Upper lobe of right lung (tissue), 1 donor: Measurements from ENCODE around the gene LAMC3. TPM values are rescaled to one million over a fixed set of nuclear protein-coding genes. Genes with fewer than 3 reads are reported as not detected.
A peak's percentile ranks its signal among the peaks of the same experiment; 100 is the strongest.
"Not testable (repeated sequence)": the region's sequence is repeated elsewhere in the genome, so short reads cannot be mapped to it uniquely, and the experiment has no call there.

Experiments used
- ATAC-seq: fragments of 200-7000 bp; cut with Tn5 transposase; one replicate; pipeline ENCODE4 v1.9.1; 2020; ENCODE audit warnings: mild to moderate bottlenecking, moderate library complexity
- DNase-seq: peaks from one replicate; pipeline ENCODE4 v3.0.0-alpha.2; 2020
- H3K27ac ChIP-seq: fragments of 200-600 bp; one replicate; pipeline ENCODE4 v1.8.0; 2022
- H3K27me3 ChIP-seq: fragments of 200-600 bp; one replicate; pipeline ENCODE4 v1.8.0; 2022; ENCODE audit warnings: mild to moderate bottlenecking
- H3K36me3 ChIP-seq: fragments of 200-600 bp; one replicate; pipeline ENCODE4 v1.8.0; 2022
- H3K4me1 ChIP-seq: fragments of 200-600 bp; one replicate; pipeline ENCODE4 v1.8.0; 2022
- H3K4me3 ChIP-seq: fragments of 200-600 bp; one replicate; pipeline ENCODE4 v1.8.0; 2022; ENCODE audit warnings: mild to moderate bottlenecking
- H3K9me3 ChIP-seq: fragments of 200-600 bp; one replicate; pipeline ENCODE4 v1.8.0; 2022
- intact Hi-C: fragments of 100-400 bp; cut with DNase I; formaldehyde crosslinking; loops from one replicate; pipeline ENCODE4 v1.11.0; 2022
- total RNA-seq: library from RNA; stranded (reverse); fragmentation: NEBNext Ultra II Directional; extraction: Animal tissue kit (Norgen Biotek cat#: 25700); gene quantifications from one replicate; pipeline ENCODE4 v1.2.1, GENCODE V29; 2021
- TF ChIP-seq, protein P1 (sequence below): fragments of 200-600 bp; IDR thresholded peaks from one replicate; pipeline ENCODE4 v1.8.0; 2022; ENCODE audit warnings: antibody characterized with exemption
- donor health status: DM: no; HTN: yes; CAD: no; lungs with severe emphysema.

LAMC3 gene
- total RNA-seq, 1 donor from 2014 or later = 28.5 TPM

GRCh38 chr9:131034268-131034667 is 25.3 kb downstream of the LAMC3 start:
- intact Hi-C loops = no loop called here
- H3K4me3 ChIP-seq = no peak overlapping the region
- DNase-seq (no peak), ATAC-seq (no peak)
- no peaks in the 10 kb centered on the region for H3K36me3 ChIP-seq
- H3K4me1 ChIP-seq = peaks cover 6% of the 10 kb centered on the region
- no peaks in the 10 kb centered on the region for H3K27me3 ChIP-seq
- TF ChIP-seq, protein P1, sequence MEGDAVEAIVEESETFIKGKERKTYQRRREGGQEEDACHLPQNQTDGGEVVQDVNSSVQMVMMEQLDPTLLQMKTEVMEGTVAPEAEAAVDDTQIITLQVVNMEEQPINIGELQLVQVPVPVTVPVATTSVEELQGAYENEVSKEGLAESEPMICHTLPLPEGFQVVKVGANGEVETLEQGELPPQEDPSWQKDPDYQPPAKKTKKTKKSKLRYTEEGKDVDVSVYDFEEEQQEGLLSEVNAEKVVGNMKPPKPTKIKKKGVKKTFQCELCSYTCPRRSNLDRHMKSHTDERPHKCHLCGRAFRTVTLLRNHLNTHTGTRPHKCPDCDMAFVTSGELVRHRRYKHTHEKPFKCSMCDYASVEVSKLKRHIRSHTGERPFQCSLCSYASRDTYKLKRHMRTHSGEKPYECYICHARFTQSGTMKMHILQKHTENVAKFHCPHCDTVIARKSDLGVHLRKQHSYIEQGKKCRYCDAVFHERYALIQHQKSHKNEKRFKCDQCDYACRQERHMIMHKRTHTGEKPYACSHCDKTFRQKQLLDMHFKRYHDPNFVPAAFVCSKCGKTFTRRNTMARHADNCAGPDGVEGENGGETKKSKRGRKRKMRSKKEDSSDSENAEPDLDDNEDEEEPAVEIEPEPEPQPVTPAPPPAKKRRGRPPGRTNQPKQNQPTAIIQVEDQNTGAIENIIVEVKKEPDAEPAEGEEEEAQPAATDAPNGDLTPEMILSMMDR = no peak
- no peak overlapping the region for H3K27ac ChIP-seq
- no peaks in the 10 kb centered on the region for H3K9me3 ChIP-seq

- ATAC-seq, DNase-seq, intact Hi-C loops, H3K9me3 ChIP-seq, H3K27ac ChIP-seq, H3K4me1 ChIP-seq, H3K36me3 ChIP-seq, H3K4me3 ChIP-seq, H3K27me3 ChIP-seq: not testable (repeated sequence)
Measured at GRCh38 chr9:131034749-131035148, 25.8 kb downstream of the LAMC3 start.

- H3K36me3 ChIP-seq = no peaks in the 10 kb centered on the region
- H3K4me3 ChIP-seq = no peak overlapping the region
- H3K4me1 ChIP-seq = peaks cover 6% of the 10 kb centered on the region
- ATAC-seq = no peak
- H3K27ac ChIP-seq = no peak overlapping the region
- intact Hi-C loops = no loop called here
- no peak for DNase-seq
- TF ChIP-seq, protein P1 = no peak
- no peaks in the 10 kb centered on the region for H3K9me3 ChIP-seq
- no peaks in the 10 kb centered on the region for H3K27me3 ChIP-seq
Measured at GRCh38 chr9:131035548-131035947, 26.6 kb downstream of the LAMC3 start.

GRCh38 chr9:131036071-131036470 is 27.1 kb downstream of the LAMC3 start:
- H3K4me1 ChIP-seq = peaks cover 6% of the 10 kb centered on the region
- H3K36me3 ChIP-seq = no peaks in the 10 kb centered on the region
- peak overlapping the region; percentile 58 for H3K27ac ChIP-seq
- H3K4me3 ChIP-seq = no peak overlapping the region
- intact Hi-C loops = no loop called here
- H3K27me3 ChIP-seq = no peaks in the 10 kb centered on the region
- TF ChIP-seq, protein P1 = no peak
- ATAC-seq (no peak), DNase-seq (no peak)
- H3K9me3 ChIP-seq = no peaks in the 10 kb centered on the region

GRCh38 chr9:131036529-131037334 is 27.8 kb downstream of the LAMC3 start:
- Histone ChIP-seq H3K4me3 (no peak overlapping the region), H3K9me3 (no peaks in the 10 kb centered on the region), H3K4me1 (peaks cover 6% of the 10 kb centered on the region), H3K36me3 (no peaks in the 10 kb centered on the region), H3K27me3 (no peaks in the 10 kb centered on the region), H3K27ac (peak overlapping the region; percentile 58)
- intact Hi-C loops = no loop called here
- no peak for DNase-seq
- ATAC-seq = peak; percentile 36
- TF ChIP-seq, protein P1 = no peak

DNA sequence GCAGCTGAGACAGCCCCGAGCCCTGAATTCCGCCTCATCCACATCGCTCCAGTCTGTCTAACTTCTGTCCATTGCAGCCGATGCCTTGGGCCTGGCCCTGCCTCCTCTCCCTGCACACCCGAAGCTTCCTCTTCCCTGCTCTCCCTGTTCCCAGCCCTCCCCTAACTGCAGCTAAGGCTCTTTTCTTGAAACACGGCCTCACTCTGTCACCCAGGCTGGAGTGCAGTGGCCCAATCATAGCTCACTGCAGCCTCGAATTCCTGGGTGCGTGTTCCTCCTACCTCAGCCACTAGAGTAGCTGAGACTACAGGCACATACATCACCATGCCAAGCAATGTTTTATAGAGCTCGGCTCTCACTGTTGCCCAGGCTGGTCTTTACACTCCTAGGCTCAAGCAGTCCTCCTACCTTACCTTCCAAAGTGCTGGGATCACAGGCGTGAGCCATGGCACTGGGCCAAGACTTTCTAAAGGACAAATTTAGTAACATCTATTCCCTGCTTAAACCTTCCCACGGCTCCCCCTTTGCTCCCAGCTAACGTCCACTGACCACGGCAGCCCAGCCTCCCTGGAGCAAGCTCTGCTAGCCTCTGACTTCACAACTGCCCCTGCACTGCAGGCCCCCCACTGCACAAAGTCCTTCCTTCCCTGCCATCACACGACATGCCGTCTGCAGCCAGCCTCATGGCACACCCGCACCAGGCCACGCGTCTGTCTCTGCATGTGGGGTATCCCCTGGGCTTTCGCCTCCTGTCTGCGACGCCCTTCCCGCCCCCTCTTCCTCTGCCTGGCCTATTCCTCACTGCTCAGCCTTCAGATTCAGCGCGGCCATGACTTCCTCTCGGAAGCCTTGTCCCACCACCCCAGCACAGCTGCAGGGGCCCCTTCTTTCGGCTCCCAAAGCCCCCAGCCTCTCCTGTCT is 28.6 kb downstream of the LAMC3 start:
- Histone ChIP-seq H3K36me3 (no peaks in the 10 kb centered on the region), H3K27me3 (no peaks in the 10 kb centered on the region), H3K9me3 (no peaks in the 10 kb centered on the region), H3K27ac (peak overlapping the region; percentile 58), H3K4me1 (peaks cover 6% of the 10 kb centered on the region), H3K4me3 (no peak overlapping the region)
- TF ChIP-seq, protein P1 = no peak
- ATAC-seq = no peak
- intact Hi-C loops = no loop called here
- no peak for DNase-seq
